NCI-H1436 (cell line): ENCODE results near the gene CNPY2.
"Not testable (repeated sequence)": the region's sequence is repeated elsewhere in the genome, so short reads cannot be mapped to it uniquely, and the experiment has no call there.

Source experiments
- DNase-seq: peaks from one replicate; lab custom pipeline; 2025; lab: John Stamatoyannopoulos, UW

The CNPY2 gene

GRCh38 chr12:56333679-56334489 is 18.1 kb upstream of the CNPY2 start, which contains the start of gene PAN2:
PAN2 (minus strand) TSS chr12:56334000; CDS start chr12:56333094, 906 bp downstream.
- peak; percentile 95 for DNase-seq

GRCh38 chr12:56333197-56333678 is 17.4 kb upstream of the CNPY2 start:
- DNase-seq = no peak

- no peak for DNase-seq
Observed at GRCh38 chr12:56332512-56333196, 16.9 kb upstream of the CNPY2 start.

- DNase-seq = no peak
Observed at GRCh38 chr12:56330936-56331490, 15.2 kb upstream of the CNPY2 start.

GRCh38 chr12:56326533-56326932 is 10.7 kb upstream of the CNPY2 start:
- DNase-seq = no peak

GRCh38 chr12:56326126-56326525 is 10.3 kb upstream of the CNPY2 start:
- DNase-seq = no peak

- no peak for DNase-seq
Observed at GRCh38 chr12:56324206-56324605, 8.4 kb upstream of the CNPY2 start.

GRCh38 chr12:56321610-56322009 is 5.8 kb upstream of the CNPY2 start:
- not testable (repeated sequence) for DNase-seq

GRCh38 chr12:56321027-56321426 is 5.2 kb upstream of the CNPY2 start:
- DNase-seq = no peak

- DNase-seq = no peak
Observed at GRCh38 chr12:56317675-56318074, 1.9 kb upstream of the CNPY2 start.

GRCh38 chr12:56315249-56315621 is 553 bp downstream of the CNPY2 start:
- DNase-seq = no peak

- no peak for DNase-seq
Observed at GRCh38 chr12:56311003-56311402, 4.8 kb downstream of the CNPY2 start.

GRCh38 chr12:56308714-56309113 is 7.1 kb downstream of the CNPY2 start:
- no peak for DNase-seq

- no peak for DNase-seq
Observed at GRCh38 chr12:56307221-56307965, 8.4 kb downstream of the CNPY2 start.

GRCh38 chr12:56304872-56305590 is 10.8 kb downstream of the CNPY2 start:
- no peak for DNase-seq

GRCh38 chr12:56304276-56304675 is 11.5 kb downstream of the CNPY2 start:
- DNase-seq = no peak

- DNase-seq = peak; percentile 51
Observed at GRCh38 chr12:56300644-56301464, 14.9 kb downstream of the CNPY2 start.

- peak; percentile 99 for DNase-seq
Observed at GRCh38 chr12:56299853-56300643, 15.7 kb downstream of the CNPY2 start, which contains the start of gene CS. CS (minus strand) TSS chr12:56300330; CDS start chr12:56300201, 129 bp downstream.

- no peak for DNase-seq
Observed at GRCh38 chr12:56299308-56299852, 16.4 kb downstream of the CNPY2 start.
